WI38 (cell line): ENCODE measurements around the gene DSP.

Experiments
- H3K4me3 ChIP-seq: 2 replicates; pipeline ENCODE4 v1.5.1; 2011; ENCODE audit warnings: low read depth, mild to moderate bottlenecking, control low read depth, low read length
- CTCF ChIP-seq: IDR thresholded peaks from 2 replicates; pipeline ENCODE4 v1.5.1; 2012; ENCODE audit warnings: low read depth, mild to moderate bottlenecking, control low read depth, low read length

The DSP gene

GRCh38 chr6:7631466-7631865, 90.0 kb downstream of the DSP start:
- H3K4me3 ChIP-seq: no peak overlapping the region
- no peak for TF ChIP-seq CTCF

- no peak overlapping the region for H3K4me3 ChIP-seq
- TF ChIP-seq CTCF: no peak
These were observed 91.2 kb downstream of the DSP start for GRCh38 chr6:7632501-7633290.

GRCh38 chr6:7633361-7633760, 91.9 kb downstream of the DSP start:
- no peak for TF ChIP-seq CTCF
- no peak overlapping the region for H3K4me3 ChIP-seq

- TF ChIP-seq CTCF: no peak
- H3K4me3 ChIP-seq: no peak overlapping the region
These were observed 94.7 kb downstream of the DSP start for GRCh38 chr6:7636151-7636550.
